ENCODE results near the gene TPRG1.

Gene TPRG1

DNA sequence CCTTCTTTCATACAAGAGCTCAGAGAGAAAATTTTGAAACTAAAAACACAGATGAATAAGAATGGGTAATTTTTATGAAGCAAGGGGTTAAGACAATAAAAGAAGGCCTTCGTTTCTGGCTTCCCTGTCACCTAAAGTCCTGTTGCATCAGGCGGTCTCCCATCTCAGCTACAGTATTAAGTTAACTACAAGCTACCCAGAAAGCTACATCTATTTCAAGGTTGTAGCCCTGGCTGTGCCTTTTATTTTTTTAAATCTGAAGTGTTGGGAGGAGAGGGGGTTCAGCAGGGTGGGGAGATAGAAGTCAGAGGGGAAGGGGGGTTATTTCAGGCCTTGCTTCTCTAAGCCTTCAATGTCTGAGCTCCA, 183.3 kb downstream of the TPRG1 start:
- Histone ChIP-seq H3K27ac (ENCODE audit: low read depth, low read length) (no peak overlapping the region), H4K20me1 (ENCODE audit: control insufficient read depth, insufficient read depth, low read depth, low read length) (no peaks in the 10 kb centered on the region)

DNA sequence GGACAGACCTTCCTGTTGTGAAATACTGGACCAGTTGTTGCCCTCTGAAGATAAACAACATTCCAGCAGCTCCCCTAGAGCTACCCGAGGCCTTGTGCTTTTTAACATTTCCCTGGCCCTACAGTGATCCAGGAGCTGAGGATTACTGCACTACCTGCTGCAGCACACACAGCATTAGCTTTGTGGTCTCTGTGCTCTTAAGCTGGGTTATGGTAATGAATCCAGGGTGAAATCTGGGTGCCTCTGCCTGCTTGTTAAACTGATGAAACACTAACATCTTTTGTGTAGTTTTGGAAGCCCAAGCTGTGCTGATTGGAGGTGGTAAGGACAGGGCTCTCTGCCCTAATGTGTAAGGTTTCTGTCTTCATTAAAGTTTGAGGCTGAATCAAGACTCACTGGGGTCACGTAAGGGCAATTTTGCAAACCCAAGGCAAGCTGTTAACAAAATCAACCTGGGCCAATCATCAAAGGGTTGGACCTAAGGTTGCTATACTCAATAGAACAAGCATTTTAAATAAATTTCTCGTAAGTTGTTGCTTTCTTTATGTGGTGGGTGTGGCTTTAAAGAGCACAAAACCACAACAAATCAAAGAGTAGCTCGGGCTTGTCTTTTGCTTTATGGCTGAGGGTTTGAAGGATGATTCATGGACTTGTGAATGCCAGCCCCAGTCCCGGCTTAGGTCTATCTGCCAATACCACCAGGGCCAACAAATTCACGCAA, 183.9 kb downstream of the TPRG1 start:
- Histone ChIP-seq H3K79me2 (ENCODE audit: control insufficient read depth, low read length) (no peaks in the 10 kb centered on the region), H3K36me3 (ENCODE audit: control insufficient read depth, low read length) (no peaks in the 10 kb centered on the region), H4K20me1 (ENCODE audit: control insufficient read depth, insufficient read depth, low read depth, low read length) (no peaks in the 10 kb centered on the region), H3K9me3 (ENCODE audit: control insufficient read depth, insufficient read depth, low read length) (no peaks in the 10 kb centered on the region), H3K27me3 (ENCODE audit: control insufficient read depth, low read length) (peaks cover 3% of the 10 kb centered on the region; the same call in 1 of the 2 replicates), H3K4me3 (ENCODE audit: low read length) (no peak overlapping the region), H3K4me2 (ENCODE audit: low read length) (no peak overlapping the region), H3K27ac (ENCODE audit: low read depth, low read length) (no peak overlapping the region), H3K9me2 (replicated peaks; ENCODE audit: control insufficient read depth, low read length) (no peaks in the 10 kb centered on the region), H3F3A (ENCODE audit: control insufficient read depth, insufficient read depth) (no peaks in the 10 kb centered on the region), H3K4me1 (ENCODE audit: control insufficient read depth, low read length) (no peaks in the 10 kb centered on the region)
- TF ChIP-seq CTCF (IDR thresholded peaks at IDR 0.05; ENCODE audit: low read depth, low read length, poor library complexity, severe bottlenecking) (no peak), EZH2phosphoT487 (IDR thresholded peaks at IDR 0.05; ENCODE audit: borderline replicate concordance, low read length) (no peak)

More for the DNA sequence above, 183.3 kb downstream of the TPRG1 start:
- H3K36me3 ChIP-seq (ENCODE audit: control insufficient read depth, low read length) = no peaks in the 10 kb centered on the region
- TF ChIP-seq CTCF (IDR thresholded peaks at IDR 0.05; ENCODE audit: low read depth, low read length, poor library complexity, severe bottlenecking) = no peak
- TF ChIP-seq EZH2phosphoT487 (IDR thresholded peaks at IDR 0.05; ENCODE audit: borderline replicate concordance, low read length) = no peak
- H3K4me3 ChIP-seq (ENCODE audit: low read length) = no peak overlapping the region
- H3K9me3 ChIP-seq (ENCODE audit: control insufficient read depth, insufficient read depth, low read length) = no peaks in the 10 kb centered on the region
- H3K9me2 ChIP-seq (replicated peaks; ENCODE audit: control insufficient read depth, low read length) = no peaks in the 10 kb centered on the region
- H3K4me2 ChIP-seq (ENCODE audit: low read length) = no peak overlapping the region
- H3F3A ChIP-seq (ENCODE audit: control insufficient read depth, insufficient read depth) = no peaks in the 10 kb centered on the region
- H3K4me1 ChIP-seq (ENCODE audit: control insufficient read depth, low read length) = no peaks in the 10 kb centered on the region
- no peaks in the 10 kb centered on the region for H3K79me2 ChIP-seq (ENCODE audit: control insufficient read depth, low read length)
- H3K27me3 ChIP-seq (ENCODE audit: control insufficient read depth, low read length) = peaks cover 3% of the 10 kb centered on the region; the same call in 1 of the 2 replicates

DNA sequence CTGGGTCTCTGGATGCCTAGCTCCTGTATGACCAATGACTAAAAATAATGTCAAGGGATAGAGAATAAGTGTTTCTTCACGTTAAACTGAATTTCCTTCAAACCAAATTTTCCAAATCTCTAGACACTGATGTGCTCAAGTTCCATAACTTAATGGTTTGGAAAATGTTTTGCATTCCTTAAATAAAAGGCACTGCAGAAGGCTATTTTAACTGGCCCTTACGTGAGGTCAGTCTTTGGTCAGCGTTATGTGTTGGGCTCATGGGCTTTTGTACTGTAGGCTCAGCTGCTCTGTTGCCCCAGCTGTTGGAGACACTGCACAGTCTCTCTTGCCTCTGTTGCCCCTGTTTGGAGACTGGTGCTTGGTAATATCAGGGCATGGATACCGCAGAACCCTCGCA, 188.5 kb downstream of the TPRG1 start:
- no peaks in the 10 kb centered on the region for H3K4me1 ChIP-seq (ENCODE audit: control insufficient read depth, low read length)

More for the DNA sequence above, 188.5 kb downstream of the TPRG1 start:
- Histone ChIP-seq H3K4me2 (ENCODE audit: low read length) (no peak overlapping the region), H3K9me3 (ENCODE audit: control insufficient read depth, insufficient read depth, low read length) (no peaks in the 10 kb centered on the region), H3K9me2 (replicated peaks; ENCODE audit: control insufficient read depth, low read length) (no peaks in the 10 kb centered on the region), H3K4me3 (ENCODE audit: low read length) (no peak overlapping the region), H3K27me3 (ENCODE audit: control insufficient read depth, low read length) (peaks cover 3% of the 10 kb centered on the region; the same call in 1 of the 2 replicates), H3K27ac (ENCODE audit: low read depth, low read length) (no peak overlapping the region), H3K79me2 (ENCODE audit: control insufficient read depth, low read length) (no peaks in the 10 kb centered on the region), H4K20me1 (ENCODE audit: control insufficient read depth, insufficient read depth, low read depth, low read length) (no peaks in the 10 kb centered on the region), H3F3A (ENCODE audit: control insufficient read depth, insufficient read depth) (no peaks in the 10 kb centered on the region), H3K36me3 (ENCODE audit: control insufficient read depth, low read length) (no peaks in the 10 kb centered on the region)
- no peak for TF ChIP-seq CTCF (IDR thresholded peaks at IDR 0.05; ENCODE audit: low read depth, low read length, poor library complexity, severe bottlenecking)
- no peak for TF ChIP-seq EZH2phosphoT487 (IDR thresholded peaks at IDR 0.05; ENCODE audit: borderline replicate concordance, low read length)

Data from DOHH2 (cell line).